Activated naive CD4-positive, alpha-beta T cell treated with anti-CD3 and anti-CD28 coated beads, Interleukin-2, amount 50 U/mL, for 72 hours (primary cell): Measurements from ENCODE around the gene WNT7A. TPM values are rescaled to one million over a fixed set of nuclear protein-coding genes. Genes with fewer than 3 reads are reported as not detected.
A peak's percentile ranks its signal among the peaks of the same experiment; 100 is the strongest.

Source experiments
- ATAC-seq, 2 donors: fragments of 150-1000 bp; cut with Tn5 transposase; 2 replicates each; pipeline ENCODE4 v1.10.0; 2021; ENCODE audit warnings: mild to moderate bottlenecking in 2 of 2, moderate library complexity in 2 of 2
- DNase-seq, 2 donors: peaks; one replicate each; pipeline ENCODE4 v3.0.0; 2021 to 2022; ENCODE audit warnings: low spot score in 2 of 2
- H3K27ac Mint-ChIP-seq, 2 donors: one replicate each; pipeline ENCODE4 v1.8.0; 2022; ENCODE audit warnings: mild to moderate bottlenecking in 2 of 2, mixed read lengths in 2 of 2
- H3K36me3 Mint-ChIP-seq, 2 donors: one replicate each; pipeline ENCODE4 v1.8.0; 2022; ENCODE audit warnings: mixed read lengths in 2 of 2
- H3K9me3 Mint-ChIP-seq, 2 donors: one replicate each; pipeline ENCODE4 v1.8.0; 2022; ENCODE audit warnings: mixed read lengths in 2 of 2
- total RNA-seq, 2 donors: library from RNA; stranded (reverse); gene quantifications; one replicate each; pipeline ENCODE4 v1.2.3, GENCODE V29; 2022

The WNT7A gene
- total RNA-seq, 2 donors from 2014 or later: 0.06 to 0.14 TPM

GRCh38 chr3:13890377-13891016, 10.6 kb upstream of the WNT7A start:
- peaks cover 4 to 9% of the 10 kb centered on the region in 2 donors for H3K9me3 Mint-ChIP-seq
- peak in 1 of 2 donors; percentile 40 for ATAC-seq
- no peak for DNase-seq
- peaks cover 0 to 2% of the 10 kb centered on the region in 2 donors for H3K36me3 Mint-ChIP-seq
- peak overlapping the region in 1 of 2 donors; percentile 86 for H3K27ac Mint-ChIP-seq

- Mint-ChIP-seq H3K9me3 (peaks cover 0 to 2% of the 10 kb centered on the region in 2 donors), H3K36me3 (no peaks in the 10 kb centered on the region), H3K27ac (no peak overlapping the region)
- DNase-seq (no peak), ATAC-seq (no peak)
Observed at GRCh38 chr3:13888576-13888975, 8.7 kb upstream of the WNT7A start.

- H3K36me3 Mint-ChIP-seq: no peaks in the 10 kb centered on the region
- DNase-seq: no peak
Observed at GRCh38 chr3:13887495-13888300, 7.8 kb upstream of the WNT7A start.

GRCh38 chr3:13886593-13887129, 6.8 kb upstream of the WNT7A start:
- ATAC-seq (no peak), DNase-seq (peak in 1 of 2 donors; percentile 43)
- H3K36me3 Mint-ChIP-seq: no peaks in the 10 kb centered on the region
- no peaks in the 10 kb centered on the region for H3K9me3 Mint-ChIP-seq
- H3K27ac Mint-ChIP-seq: no peak overlapping the region

More at GRCh38 chr3:13887495-13888300, 7.8 kb upstream of the WNT7A start:
- no peak for ATAC-seq
- no peaks in the 10 kb centered on the region for H3K9me3 Mint-ChIP-seq
- no peak overlapping the region for H3K27ac Mint-ChIP-seq

- no peak for ATAC-seq
Observed at GRCh38 chr3:13885704-13886010, 5.8 kb upstream of the WNT7A start.

GRCh38 chr3:13884851-13885703, 5.2 kb upstream of the WNT7A start:
- Mint-ChIP-seq H3K36me3 (no peaks in the 10 kb centered on the region), H3K27ac (no peak overlapping the region)

More at GRCh38 chr3:13885704-13886010, 5.8 kb upstream of the WNT7A start:
- Mint-ChIP-seq H3K36me3 (no peaks in the 10 kb centered on the region), H3K9me3 (no peaks in the 10 kb centered on the region), H3K27ac (no peak overlapping the region)
- DNase-seq: no peak

GRCh38 chr3:13883681-13884080, 3.8 kb upstream of the WNT7A start:
- Mint-ChIP-seq H3K36me3 (no peaks in the 10 kb centered on the region), H3K9me3 (no peaks in the 10 kb centered on the region), H3K27ac (no peak overlapping the region)
- no peak for ATAC-seq
- no peak for DNase-seq

More at GRCh38 chr3:13884851-13885703, 5.2 kb upstream of the WNT7A start:
- DNase-seq (peak; percentile 55 to 79), ATAC-seq (peak; percentile 72 to 73)
- no peaks in the 10 kb centered on the region for H3K9me3 Mint-ChIP-seq

- no peak for ATAC-seq
- Mint-ChIP-seq H3K9me3 (no peaks in the 10 kb centered on the region), H3K36me3 (no peaks in the 10 kb centered on the region), H3K27ac (no peak overlapping the region)
- DNase-seq: peak in 1 of 2 donors; percentile 18
Observed at GRCh38 chr3:13882876-13883275, 3.0 kb upstream of the WNT7A start.

- Mint-ChIP-seq H3K9me3 (no peaks in the 10 kb centered on the region), H3K36me3 (no peaks in the 10 kb centered on the region), H3K27ac (no peak overlapping the region)
- ATAC-seq: no peak
- DNase-seq: peak in 1 of 2 donors; percentile 41
Observed at GRCh38 chr3:13881536-13882410, 1.9 kb upstream of the WNT7A start.

GRCh38 chr3:13880811-13881156, 913 bp upstream of the WNT7A start:
- DNase-seq: peak in 1 of 2 donors; percentile 55
- no peak for ATAC-seq
- H3K27ac Mint-ChIP-seq: no peak overlapping the region
- no peaks in the 10 kb centered on the region for H3K9me3 Mint-ChIP-seq
- H3K36me3 Mint-ChIP-seq: no peaks in the 10 kb centered on the region

GRCh38 chr3:13879102-13879945, 547 bp downstream of the WNT7A start:
- Mint-ChIP-seq H3K36me3 (no peaks in the 10 kb centered on the region), H3K9me3 (no peaks in the 10 kb centered on the region), H3K27ac (no peak overlapping the region)
- peak; percentile 41 to 55 for DNase-seq
- ATAC-seq: peak; percentile 42 to 52

GRCh38 chr3:13878281-13879101, 1.4 kb downstream of the WNT7A start:
- H3K36me3 Mint-ChIP-seq: no peaks in the 10 kb centered on the region
- DNase-seq: peak in 1 of 2 donors; percentile 55
- no peak overlapping the region for H3K27ac Mint-ChIP-seq
- no peaks in the 10 kb centered on the region for H3K9me3 Mint-ChIP-seq
- ATAC-seq: peak; percentile 12 to 20

- DNase-seq (peak in 1 of 2 donors; percentile 48), ATAC-seq (no peak)
- Mint-ChIP-seq H3K36me3 (no peaks in the 10 kb centered on the region), H3K27ac (no peak overlapping the region), H3K9me3 (no peaks in the 10 kb centered on the region)
Observed at GRCh38 chr3:13877911-13878280, 2.0 kb downstream of the WNT7A start.

- ATAC-seq: no peak
- H3K27ac Mint-ChIP-seq: no peak overlapping the region
- peak in 1 of 2 donors; percentile 25 for DNase-seq
- H3K36me3 Mint-ChIP-seq: peaks cover 0 to 4% of the 10 kb centered on the region in 2 donors
- H3K9me3 Mint-ChIP-seq: no peaks in the 10 kb centered on the region
Observed at GRCh38 chr3:13876451-13877100, 3.3 kb downstream of the WNT7A start.
